Gastroesophageal sphincter (tissue), 3 donors: ENCODE results near the gene ACOXL.

Source experiments
- POLR2A ChIP-seq, 2 donors: fragments of 450-650 bp; IDR thresholded peaks; one replicate each; pipeline ENCODE4 v1.6.1; 2017; ENCODE audit warnings: antibody characterized with exemption in 2 of 2, mild to moderate bottlenecking in 2 of 2, moderate library complexity in 1 of 2
- TF ChIP-seq, protein P1 (sequence below), 4 experiments: fragments of 200-600 bp in 2 of 4; fragments of 450-650 bp in 2 of 4; sonication (generic) in 1 of 4; IDR thresholded peaks; one replicate each; pipeline ENCODE4 v1.5.1; 2017 to 2019; ENCODE audit warnings: antibody characterized with exemption in 4 of 4, mild to moderate bottlenecking in 2 of 4, moderate library complexity in 2 of 4

DNA sequence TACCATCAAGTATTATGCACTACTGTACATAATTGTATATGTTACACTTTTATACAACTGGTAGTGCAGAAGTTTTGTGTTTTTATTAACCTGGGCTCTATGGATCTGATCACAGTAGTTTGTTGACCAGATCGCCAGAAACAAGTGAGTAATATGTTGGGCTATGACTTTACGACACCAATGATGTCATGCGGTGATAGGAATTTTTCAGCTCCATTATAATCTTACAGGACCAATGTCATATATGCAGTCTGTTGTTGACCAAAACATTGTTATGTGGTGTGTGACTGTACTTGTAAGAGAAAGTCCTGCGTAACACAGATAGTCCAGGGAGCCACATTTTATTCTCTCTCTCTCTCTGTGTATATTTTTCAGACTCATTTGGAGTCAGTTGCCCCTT lies 4.5 kb upstream of the ACOXL start:
- no peak for TF ChIP-seq POLR2A (IDR thresholded peaks at IDR 0.05)
- TF ChIP-seq, protein P1, sequence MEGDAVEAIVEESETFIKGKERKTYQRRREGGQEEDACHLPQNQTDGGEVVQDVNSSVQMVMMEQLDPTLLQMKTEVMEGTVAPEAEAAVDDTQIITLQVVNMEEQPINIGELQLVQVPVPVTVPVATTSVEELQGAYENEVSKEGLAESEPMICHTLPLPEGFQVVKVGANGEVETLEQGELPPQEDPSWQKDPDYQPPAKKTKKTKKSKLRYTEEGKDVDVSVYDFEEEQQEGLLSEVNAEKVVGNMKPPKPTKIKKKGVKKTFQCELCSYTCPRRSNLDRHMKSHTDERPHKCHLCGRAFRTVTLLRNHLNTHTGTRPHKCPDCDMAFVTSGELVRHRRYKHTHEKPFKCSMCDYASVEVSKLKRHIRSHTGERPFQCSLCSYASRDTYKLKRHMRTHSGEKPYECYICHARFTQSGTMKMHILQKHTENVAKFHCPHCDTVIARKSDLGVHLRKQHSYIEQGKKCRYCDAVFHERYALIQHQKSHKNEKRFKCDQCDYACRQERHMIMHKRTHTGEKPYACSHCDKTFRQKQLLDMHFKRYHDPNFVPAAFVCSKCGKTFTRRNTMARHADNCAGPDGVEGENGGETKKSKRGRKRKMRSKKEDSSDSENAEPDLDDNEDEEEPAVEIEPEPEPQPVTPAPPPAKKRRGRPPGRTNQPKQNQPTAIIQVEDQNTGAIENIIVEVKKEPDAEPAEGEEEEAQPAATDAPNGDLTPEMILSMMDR (IDR thresholded peaks at IDR 0.05) = no peak
